Measurements from ENCODE around the gene KNDC1.

DNA sequence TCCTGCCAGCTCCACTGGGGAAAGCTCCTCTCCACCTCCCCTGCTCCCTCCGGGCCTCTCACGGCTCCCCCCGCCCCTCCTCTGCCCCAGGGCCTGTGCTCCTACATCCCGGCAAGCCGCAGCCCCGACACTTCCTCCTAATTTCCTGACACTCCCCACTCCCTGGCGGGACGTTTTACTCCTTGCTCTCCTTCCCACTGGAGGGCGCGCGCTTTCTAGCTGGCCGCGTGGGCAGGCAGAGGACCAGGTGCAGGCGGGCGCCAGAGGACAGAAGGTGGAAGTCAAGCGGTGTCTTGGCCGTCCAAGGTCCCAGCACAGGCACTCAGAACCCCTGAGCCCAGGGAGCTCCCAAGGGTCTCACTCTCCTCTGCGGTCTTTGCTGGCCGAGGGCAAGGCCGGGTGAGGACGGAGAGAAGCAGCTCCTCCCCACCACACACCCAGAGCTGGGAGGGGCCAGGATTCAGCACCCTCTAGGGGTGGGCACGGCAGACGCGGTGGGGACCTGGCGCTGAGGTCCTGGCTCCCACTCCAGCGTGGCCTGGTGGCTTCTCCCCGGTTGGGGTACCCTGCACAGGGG, 97.6 kb downstream of the KNDC1 start:
- TF ChIP-seq, protein P1, sequence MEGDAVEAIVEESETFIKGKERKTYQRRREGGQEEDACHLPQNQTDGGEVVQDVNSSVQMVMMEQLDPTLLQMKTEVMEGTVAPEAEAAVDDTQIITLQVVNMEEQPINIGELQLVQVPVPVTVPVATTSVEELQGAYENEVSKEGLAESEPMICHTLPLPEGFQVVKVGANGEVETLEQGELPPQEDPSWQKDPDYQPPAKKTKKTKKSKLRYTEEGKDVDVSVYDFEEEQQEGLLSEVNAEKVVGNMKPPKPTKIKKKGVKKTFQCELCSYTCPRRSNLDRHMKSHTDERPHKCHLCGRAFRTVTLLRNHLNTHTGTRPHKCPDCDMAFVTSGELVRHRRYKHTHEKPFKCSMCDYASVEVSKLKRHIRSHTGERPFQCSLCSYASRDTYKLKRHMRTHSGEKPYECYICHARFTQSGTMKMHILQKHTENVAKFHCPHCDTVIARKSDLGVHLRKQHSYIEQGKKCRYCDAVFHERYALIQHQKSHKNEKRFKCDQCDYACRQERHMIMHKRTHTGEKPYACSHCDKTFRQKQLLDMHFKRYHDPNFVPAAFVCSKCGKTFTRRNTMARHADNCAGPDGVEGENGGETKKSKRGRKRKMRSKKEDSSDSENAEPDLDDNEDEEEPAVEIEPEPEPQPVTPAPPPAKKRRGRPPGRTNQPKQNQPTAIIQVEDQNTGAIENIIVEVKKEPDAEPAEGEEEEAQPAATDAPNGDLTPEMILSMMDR (conservative IDR thresholded peaks at IDR 0.05 in 1 of 2, IDR thresholded peaks at IDR 0.05 in 1 of 2; ENCODE audit: extremely low read depth in 1 of 2, insufficient read depth in 1 of 2, low read depth in 1 of 2, low read length in 2 of 2), result peak; percentile 36 to 62
- no peak for TF ChIP-seq EZH2 (IDR thresholded peaks at IDR 0.05; ENCODE audit: borderline replicate concordance, low read length)
